HG03095 (cell line): ENCODE results near the gene WNT8A.
"Not testable (repeated sequence)": the region's sequence is repeated elsewhere in the genome, so short reads cannot be mapped to it uniquely, and the experiment has no call there.

Source experiments
- ATAC-seq: cut with Tn5 transposase; IDR thresholded peaks from one replicate; pipeline ENCODE4 v1.9.1; 2021; ENCODE audit warnings: moderate library complexity; ENCODE audit not compliant: unreplicated experiment

Gene WNT8A

GRCh38 chr5:138083702-138084101, at the start of gene WNT8A:
TSS of gene WNT8A (plus strand) at chr5:138084033. CDS start at chr5:138084128, 95 bp downstream.
- ATAC-seq: no peak

DNA sequence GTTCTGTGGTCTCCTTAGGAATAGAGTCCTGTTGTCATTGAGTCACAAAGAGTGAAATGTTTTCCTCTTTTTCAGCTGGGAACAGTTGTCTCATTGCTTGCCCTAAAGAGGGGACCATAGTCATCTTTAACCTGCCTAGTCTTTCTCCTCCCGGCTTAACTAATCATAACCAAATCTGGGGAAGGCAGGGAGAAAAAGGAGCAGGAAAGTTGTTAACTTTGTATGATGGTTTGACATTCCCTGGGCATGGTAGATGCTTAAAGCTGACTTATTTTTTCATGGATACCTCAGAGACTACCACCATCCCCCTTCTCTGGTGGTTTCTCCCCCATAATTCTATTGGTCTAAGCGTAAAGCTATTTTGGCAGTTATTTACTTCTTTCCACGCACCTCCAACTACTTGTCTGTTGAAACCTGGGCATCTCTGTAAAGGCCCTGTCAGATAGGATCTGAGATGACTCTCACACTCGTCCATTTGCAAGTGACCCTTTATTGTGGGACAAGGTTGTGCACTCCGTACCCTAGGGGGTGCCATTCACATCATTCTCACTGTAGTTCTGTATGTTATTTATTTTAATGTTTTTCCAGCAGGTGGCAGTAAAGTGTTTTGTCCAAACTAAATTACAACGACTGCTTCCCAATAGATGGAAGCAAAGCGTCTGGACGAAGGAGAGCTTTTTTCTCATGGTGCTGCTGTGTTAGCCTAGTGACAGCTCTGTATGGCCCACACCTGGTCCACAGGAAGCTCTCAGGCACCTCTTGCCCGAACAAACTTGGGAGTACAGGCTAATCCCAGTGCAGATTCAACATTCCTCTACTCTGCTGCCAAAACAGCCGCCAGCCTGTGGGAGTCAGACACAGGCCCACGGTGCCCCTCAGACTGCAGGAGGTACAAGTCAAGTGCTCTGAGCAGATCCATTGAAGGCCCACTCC, 48.0 kb upstream of the WNT8A start:
- peak; percentile 36 for ATAC-seq

DNA sequence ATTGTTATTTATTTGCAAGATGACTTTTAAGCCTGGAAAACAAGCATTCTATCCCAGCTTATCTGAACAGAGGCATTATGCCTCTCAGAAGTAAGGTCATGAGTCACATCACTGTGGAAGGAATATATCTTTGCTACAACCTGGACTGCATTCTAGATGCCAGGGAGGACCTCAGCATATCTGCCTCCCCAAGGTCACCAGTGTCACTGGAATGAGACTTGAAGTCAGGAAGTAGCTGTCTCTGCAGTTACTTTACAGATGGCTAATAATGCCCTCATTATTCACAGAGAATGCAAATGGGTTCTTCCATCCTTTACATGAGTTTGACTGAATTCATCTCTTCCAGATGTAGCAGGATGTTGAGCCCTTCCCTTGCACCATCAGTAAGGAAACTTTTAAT, 46.6 kb upstream of the WNT8A start:
- no peak for ATAC-seq

DNA sequence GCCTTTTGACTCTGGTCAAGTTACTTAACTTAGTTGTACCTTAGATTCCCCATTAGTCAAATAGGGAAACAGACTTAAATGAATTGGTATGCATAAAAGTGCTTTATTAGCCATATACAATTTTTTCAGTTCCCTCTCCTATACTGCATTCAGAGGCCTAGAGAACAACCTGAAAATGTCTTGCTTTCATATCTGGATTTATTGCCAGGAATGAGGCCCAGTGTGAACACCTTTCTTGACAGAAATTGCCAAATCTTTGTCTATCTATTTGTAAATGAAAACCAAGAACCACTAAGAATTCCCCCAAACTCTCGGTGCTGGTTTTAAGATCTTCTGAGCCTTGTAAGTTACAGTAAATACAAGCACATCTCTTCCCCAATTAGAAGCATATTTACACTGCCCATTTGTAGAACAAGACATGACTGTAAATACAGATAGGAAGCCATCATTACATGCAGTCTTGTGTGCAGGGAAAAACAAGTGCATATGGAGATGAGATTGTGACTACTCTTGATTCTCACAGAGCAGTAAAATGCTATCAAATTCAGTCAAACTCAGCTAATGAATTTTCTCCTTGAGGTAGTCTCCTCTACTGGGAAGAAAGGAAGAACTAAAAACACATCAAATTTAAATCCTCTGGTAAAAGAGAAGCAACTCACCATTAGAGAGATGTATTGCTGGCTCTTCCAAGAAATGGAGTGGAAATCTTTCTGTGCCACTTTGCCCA, 45.8 kb upstream of the WNT8A start:
- no peak for ATAC-seq

- ATAC-seq: no peak
These were observed 45.0 kb upstream of the WNT8A start for GRCh38 chr5:138038826-138039225.

DNA sequence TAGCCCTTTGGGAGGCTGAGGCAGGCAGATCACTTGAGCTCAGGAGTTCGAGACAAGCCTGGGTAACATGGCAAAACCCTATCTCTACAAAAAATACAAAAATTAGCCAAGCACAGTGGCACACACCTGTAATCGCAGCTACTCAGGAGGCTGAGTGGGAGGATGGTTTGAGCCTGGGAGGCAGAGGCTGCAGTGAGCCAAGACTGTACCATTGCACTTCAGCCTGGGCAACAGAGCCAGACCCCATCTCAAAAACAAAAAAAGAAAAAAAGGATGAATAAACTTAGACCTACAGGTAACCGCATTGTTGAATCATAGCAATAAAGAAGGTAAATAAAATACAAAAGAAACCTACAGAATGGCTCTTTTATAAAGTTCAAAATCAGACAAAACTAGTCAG, 38.5 kb upstream of the WNT8A start:
- not testable (repeated sequence) for ATAC-seq

- ATAC-seq: no peak
These were observed 32.2 kb upstream of the WNT8A start for GRCh38 chr5:138051441-138052296.

DNA sequence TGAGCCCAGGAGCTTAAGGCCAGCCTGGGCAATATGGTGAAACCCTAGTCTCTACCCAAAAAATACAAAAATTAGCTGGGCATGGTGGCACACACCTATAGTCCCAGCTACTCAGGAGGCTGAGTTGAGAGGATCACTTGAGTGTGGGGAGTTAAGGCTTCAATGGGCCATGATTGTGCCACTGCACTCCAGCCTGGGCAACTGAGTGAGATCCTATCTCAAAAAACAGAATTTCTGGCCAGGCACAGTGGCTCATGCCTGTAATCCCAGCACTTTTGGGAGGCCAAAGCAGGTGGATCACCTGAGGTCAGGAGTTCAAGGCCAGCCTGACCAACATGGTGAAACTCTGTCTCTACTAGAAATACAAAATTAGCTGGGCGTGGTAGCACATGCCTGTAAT, 31.1 kb upstream of the WNT8A start:
- not testable (repeated sequence) for ATAC-seq

DNA sequence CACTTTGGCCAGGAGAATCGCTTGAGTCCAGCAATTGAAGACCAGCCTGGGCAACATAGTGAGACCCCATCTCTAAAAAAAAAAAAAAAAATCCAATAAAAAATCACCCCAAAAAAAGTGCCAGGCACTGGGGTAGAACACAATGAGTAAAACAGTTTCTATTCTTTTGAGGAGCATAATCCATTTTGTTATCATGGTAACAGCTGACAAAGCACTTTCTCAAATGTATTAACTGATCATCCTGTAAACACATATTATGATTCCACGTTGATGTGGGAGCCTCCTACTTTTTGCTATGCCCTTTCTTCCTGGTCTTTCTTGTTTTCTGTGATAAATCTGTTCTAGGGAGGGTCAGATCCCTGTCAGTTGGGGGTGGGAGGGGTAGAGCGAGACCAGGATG, 30.3 kb upstream of the WNT8A start:
- no peak for ATAC-seq

- ATAC-seq: no peak
These were observed 29.6 kb upstream of the WNT8A start for GRCh38 chr5:138054206-138054605.

DNA sequence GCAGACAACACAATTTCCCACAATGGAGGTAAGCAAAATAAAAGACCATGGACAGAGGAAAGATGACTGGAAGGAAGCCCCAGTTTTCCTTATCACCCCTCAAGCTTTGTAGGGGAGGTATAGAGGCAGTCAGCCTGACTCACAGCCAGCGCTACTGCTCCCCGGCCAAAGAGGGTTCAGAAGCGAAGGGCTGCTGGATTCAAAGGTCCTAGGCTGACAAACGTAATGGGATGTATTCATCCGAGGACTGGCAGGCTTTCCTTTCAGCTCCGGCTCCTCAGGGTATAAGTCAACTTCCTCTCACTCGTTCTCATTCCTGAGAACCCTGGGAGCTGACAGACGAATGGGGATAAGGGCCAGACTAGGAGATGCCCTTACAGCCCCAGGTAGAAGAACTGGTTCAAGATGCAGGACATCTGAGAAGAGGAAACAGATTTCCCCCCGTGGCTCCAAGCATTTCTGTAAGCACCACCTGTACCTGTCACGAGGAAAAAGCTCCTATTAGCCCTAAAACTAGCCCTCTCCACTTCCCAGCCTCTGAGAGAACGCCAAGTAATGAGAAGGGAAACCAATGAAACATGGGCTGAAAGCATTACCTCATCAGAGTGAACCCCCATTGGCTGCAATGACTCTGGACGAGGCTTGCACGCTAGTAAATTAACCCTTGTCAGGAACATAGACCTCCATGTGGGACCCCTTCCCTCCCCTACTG, 28.8 kb upstream of the WNT8A start:
- no peak for ATAC-seq

DNA sequence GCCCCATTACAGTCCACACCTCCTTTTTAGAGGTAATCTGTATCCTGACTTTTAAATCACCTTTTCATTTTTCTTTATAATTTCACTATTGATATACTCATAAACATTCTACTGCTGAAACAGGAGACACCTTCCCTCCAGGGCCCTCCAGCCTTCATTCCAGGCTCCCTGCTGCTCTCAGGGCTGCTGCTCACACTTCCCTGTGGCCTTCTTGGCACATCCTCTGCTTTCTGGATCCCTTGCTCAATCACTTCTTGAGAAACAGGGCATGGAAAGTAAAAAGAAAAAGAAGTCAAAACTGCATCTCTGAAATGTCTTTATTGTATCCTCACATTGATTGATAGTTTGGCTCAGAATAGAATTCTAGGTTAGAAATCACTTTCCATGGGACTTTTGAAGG, 19.3 kb upstream of the WNT8A start:
- no peak for ATAC-seq

DNA sequence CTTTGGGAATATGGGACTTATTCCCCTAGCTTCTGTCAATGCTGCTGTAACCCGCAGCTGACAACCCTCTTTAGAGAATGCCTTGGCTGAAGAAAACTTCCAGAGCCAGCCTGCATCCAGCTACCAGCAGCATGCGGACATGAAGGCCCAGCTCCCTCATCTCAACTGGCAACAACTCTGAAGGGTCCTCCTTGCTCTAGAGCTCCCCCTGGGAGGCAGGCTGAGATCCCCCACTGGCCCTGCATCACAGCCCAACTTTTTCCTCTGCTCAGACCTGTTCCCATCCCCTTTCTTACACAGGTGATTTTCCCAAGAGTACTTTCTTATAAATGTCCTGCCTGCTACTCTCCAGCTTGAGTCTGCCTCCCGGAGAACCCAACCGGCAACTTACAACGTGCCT, 18.7 kb upstream of the WNT8A start:
- ATAC-seq: no peak

GRCh38 chr5:138067945-138068344, 15.9 kb upstream of the WNT8A start:
- ATAC-seq: no peak

DNA sequence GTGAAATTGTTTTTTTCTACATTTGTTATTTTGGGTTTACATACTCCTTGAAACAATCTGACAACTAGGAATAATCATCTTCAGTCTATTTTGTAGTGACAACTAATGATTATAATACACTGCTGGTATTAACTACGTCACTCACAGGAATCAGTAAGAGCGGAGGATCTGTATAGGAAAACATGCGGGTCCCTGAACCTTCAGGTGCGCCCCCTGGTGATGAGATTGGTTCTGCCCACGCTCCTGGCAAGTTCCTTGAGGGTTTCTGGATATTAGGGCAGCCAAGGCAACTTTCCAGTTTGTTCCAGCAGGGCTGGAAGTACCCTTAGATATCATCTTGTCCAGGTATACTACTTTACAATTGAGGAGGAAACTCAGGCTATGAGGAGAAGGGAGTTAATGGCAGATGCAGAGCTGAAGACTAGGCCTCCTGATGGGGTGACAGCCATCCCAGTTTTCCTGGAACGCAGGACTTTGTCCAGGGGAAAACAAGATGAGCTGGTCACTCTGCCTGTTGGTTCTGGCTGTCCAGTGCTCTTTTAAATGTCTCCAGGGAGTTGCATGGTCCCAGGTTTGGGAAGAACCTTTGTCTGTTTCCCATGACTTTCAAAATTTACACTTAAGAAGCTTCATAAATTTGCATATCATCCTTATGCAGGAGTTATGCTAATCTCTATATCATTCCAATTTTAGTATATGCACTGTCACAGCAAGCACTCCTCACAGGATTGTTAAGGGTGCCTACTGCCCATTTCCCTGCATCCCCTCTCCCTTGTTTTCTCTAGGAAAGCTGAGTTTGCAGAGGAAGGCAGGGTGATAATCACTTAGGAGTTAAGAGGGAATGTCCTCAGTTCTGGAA, 14.9 kb upstream of the WNT8A start:
- no peak for ATAC-seq

DNA sequence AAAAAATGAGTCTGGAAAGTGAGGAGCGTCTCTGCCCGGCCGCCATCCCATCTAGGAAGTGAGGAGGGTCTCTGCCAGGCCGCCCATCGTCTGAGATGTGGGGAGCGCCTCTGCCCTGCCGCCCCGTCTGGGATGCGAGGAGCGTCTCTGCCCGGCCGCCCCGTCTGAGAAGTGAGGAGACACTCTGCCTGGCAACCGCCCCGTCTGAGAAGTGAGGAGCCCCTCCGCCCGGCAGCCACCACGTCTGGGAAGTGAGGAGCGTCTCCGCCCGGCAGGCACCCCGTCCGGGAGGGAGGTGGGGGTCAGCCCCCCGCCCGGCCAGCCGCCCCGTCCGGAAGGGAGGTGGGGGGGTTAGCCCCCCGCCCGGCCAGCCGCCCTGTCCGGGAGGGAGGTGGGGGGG, 13.8 kb upstream of the WNT8A start:
- not testable (repeated sequence) for ATAC-seq

DNA sequence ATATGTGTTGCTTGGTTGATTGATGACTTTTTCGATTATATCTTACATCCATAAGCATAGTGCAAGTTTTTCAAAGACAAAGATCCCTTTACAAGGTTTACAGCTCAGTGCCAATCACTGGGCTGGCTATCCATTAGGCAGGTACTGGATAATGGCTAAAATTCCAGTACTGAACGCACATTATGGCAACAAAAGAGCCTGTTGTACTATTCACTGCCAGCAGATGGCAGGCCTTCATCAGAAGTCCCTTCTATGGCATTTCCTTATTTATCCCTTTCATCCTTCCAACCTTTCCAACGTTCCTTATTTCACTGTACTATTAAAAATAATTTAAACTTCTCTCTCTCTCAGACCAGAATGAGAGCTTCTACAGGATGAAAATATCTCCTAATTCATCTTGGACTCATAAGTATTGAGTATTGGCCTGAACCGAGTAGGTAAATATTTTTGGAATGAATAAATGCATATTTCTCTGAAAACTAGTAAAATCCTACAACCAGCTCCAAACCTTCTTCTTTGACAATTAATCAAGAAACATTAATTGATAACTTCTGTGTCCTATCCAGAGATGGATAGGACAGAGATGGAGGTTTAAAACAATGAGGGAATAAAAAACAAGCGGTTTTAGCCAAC, 6.7 kb upstream of the WNT8A start:
- no peak for ATAC-seq

DNA sequence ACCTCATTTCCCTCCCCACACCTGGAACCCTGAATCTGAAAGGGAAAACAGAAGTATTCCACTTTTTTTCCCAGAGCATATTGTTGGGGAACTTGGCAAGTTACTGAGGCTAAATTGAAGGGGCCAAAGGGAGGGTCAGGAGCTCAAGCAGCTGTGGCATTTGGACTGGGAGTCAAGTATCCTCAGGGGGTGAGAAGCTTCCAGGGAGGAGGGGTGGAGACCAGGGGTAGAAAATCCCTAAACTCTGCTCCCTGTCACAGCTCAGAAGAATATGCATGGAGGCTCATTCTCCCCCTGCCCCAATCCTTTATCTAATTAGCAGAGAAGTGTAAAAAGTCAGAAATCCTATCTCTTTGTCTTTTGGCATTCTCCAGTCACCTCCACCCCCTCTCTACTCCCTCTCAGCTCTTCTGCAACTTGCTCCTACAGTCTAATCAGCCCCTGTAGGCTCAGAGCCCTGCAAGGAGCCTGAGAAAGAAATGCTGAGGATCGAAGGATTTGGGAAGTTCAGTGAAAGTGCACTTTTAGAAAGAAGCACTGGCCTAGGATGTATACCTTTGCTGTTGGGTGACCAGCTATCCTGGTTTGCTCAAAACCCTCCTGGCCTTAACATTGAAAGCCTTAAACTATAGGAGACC, 5.7 kb upstream of the WNT8A start:
- no peak for ATAC-seq

DNA sequence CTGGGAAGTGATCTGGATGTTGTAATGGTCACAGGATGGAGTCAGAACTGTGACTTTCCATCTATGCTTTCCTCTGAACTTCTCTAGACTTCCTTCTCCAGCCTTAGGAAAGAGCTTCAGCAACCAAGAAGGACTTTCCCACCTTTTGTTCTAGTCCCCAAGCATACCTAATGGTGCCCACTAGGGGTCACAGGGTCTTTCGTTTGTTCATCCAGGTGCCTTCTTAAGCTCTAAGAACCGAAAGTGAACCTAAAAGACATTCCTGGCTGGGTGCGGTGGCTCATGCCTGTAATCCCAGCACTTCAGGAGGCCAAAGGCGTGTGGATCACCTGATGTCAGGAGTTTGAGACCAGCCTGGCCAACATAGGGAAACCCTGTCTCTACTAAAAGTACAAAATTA, 1.8 kb upstream of the WNT8A start:
- no peak for ATAC-seq
